Spleen (tissue), 11 donors: ENCODE data around the gene THSD4. TPM values are rescaled to one million over a fixed set of nuclear protein-coding genes. Genes with fewer than 3 reads are reported as not detected.

Experiments used
- DNase-seq: peaks from one replicate; pipeline ENCODE4 v3.0.0-alpha.2; 2020
- H3K27ac ChIP-seq, 8 donors: fragments of 200-600 bp; sonication (generic) in 7 of 8; 1 replicate in 4 of 8; 2 replicates in 4 of 8; pipeline versions ENCODE4 v1.5.0 to v1.8.0; 2016 to 2021; ENCODE audit warnings: inconsistent platforms in 4 of 8, mild to moderate bottlenecking in 4 of 8, moderate library complexity in 1 of 8
- H3K27me3 ChIP-seq, 7 donors: fragments of 200-600 bp; sonication (generic) in 6 of 7; replicated peaks in 1 of 7; 1 replicate in 4 of 7; 2 replicates in 3 of 7; pipeline versions ENCODE4 v1.5.0 to v1.8.0; 2016 to 2021; ENCODE audit warnings: inconsistent platforms in 3 of 7, mild to moderate bottlenecking in 1 of 7
- H3K36me3 ChIP-seq, 6 donors: fragments of 200-600 bp; sonication (generic) in 5 of 6; 1 replicate in 4 of 6; 2 replicates in 2 of 6; pipeline versions ENCODE4 v1.5.0 to v1.8.0; 2016 to 2021; ENCODE audit warnings: inconsistent platforms in 2 of 6
- H3K4me1 ChIP-seq, 6 donors: fragments of 200-600 bp; sonication (generic) in 5 of 6; 1 replicate in 3 of 6; 2 replicates in 3 of 6; pipeline versions ENCODE4 v1.5.0 to v1.8.0; 2016 to 2021; ENCODE audit warnings: inconsistent platforms in 3 of 6
- H3K4me3 ChIP-seq, 8 donors: fragments of 200-600 bp; sonication (generic) in 7 of 8; 1 replicate in 4 of 8; 2 replicates in 4 of 8; pipeline versions ENCODE4 v1.5.0 to v1.8.0; 2016 to 2021; ENCODE audit warnings: inconsistent platforms in 4 of 8, mild to moderate bottlenecking in 4 of 8, moderate library complexity in 2 of 8
- H3K9me3 ChIP-seq, 8 donors: fragments of 200-600 bp; sonication (generic) in 7 of 8; 1 replicate in 4 of 8; 2 replicates in 4 of 8; pipeline versions ENCODE4 v1.5.0 to v1.8.0; 2016 to 2021; ENCODE audit warnings: inconsistent platforms in 4 of 8
- POLR2A ChIP-seq, 3 donors: fragments of 450-650 bp; IDR thresholded peaks; one replicate each; pipeline ENCODE4 v1.5.1; 2017; ENCODE audit warnings: antibody characterized with exemption in 3 of 3, mild to moderate bottlenecking in 1 of 3
- POLR2AphosphoS5 ChIP-seq, 3 donors: sonication (generic); formaldehyde crosslinking; IDR thresholded peaks; one replicate each; pipeline ENCODE4 v1.5.1; 2017; ENCODE audit warnings: antibody characterized with exemption in 3 of 3
- WGBS, 5 donors: extraction: QIAGEN DNeasy Blood & Tissue Kit in 3 of 5; methylation state at CpG; one replicate each; pipeline versions ENCODE4 v1.1.5 to v1.1.7; 2013 to 2018; 5-methylcytosine and 5-hydroxymethylcytosine counted together
- intact Hi-C: fragments of 100-400 bp; cut with DNase I; formaldehyde crosslinking; loops from one replicate; pipeline ENCODE4 v1.15.0; 2023; ENCODE audit warnings: low total_unique reads
- polyA plus RNA-seq, 3 donors: library from polyadenylated mRNA; stranded (reverse); fragments of 200-250 nt; gene quantifications; one replicate each; pipeline ENCODE4 v1.2.1, GENCODE V29; 2013
- total RNA-seq, 7 donors: library from RNA; depleted of rRNA in 3 of 7; stranded (reverse); fragments of >200 nt in 3 of 7; fragmentation: NEBNext Ultra II Directional in 4 of 7; extraction: Animal tissue kit (Norgen Biotek cat#: 25700) in 4 of 7; gene quantifications; one replicate each; pipeline versions ENCODE4 v1.1.0 to v1.2.1, GENCODE V29; 2016 to 2021
- TF ChIP-seq, protein P1 (sequence below), 11 experiments: fragments of 200-600 bp in 7 of 11; fragments of 450-650 bp in 4 of 11; sonication (generic) in 4 of 11; IDR thresholded peaks in 8 of 11; conservative IDR thresholded peaks in 3 of 11; 1 replicate in 7 of 11; 2 replicates in 4 of 11; pipeline versions ENCODE4 v1.4.0 to v1.8.0; 2016 to 2021; ENCODE audit warnings: antibody characterized with exemption in 11 of 11, inconsistent platforms in 4 of 11, mild to moderate bottlenecking in 1 of 11
- donor health status: healthy with polysubstance abuse.
- donor health status: DM: no; HTN: no; CAD: no; lungs with moderate emphysema.
- donor health status: DM: no; HTN: no; CAD: no.
- donor health status: Bipolar disorder and iron deficiency.
- donor health status: healthy.
- donor health status: DM: no; HTN: no; CAD: no.
- donor health status: DM: yes; HTN: yes; CAD: no.

The THSD4 gene
- total and polyA plus RNA-seq, 10 donors = 0.29 to 11.3 (median 3.4) TPM

DNA sequence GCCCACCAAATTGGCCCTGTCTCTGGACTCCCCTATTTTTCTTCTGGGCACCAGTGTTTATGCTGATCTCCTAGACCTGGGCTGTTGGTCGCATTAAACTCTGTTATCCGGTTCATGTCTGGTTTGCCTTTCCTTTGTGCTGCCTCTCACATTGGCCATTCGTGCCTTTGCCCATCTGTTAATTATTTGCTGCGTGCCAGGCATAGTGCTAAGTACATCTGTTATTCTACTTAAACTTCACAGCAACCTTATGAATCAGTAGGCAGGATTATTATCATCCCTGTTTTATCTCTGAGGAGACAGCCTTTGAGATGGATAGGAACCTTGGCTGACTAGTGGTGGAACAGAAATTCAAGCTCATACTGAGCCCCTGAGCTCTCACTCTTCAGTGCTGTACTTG, 76.0 kb downstream of the THSD4 start:
- no peaks in the 10 kb centered on the region for H3K4me1 ChIP-seq
- TF ChIP-seq POLR2AphosphoS5 (IDR thresholded peaks at IDR 0.05) (no peak), POLR2A (IDR thresholded peaks at IDR 0.05) (no peak)
- TF ChIP-seq, protein P1, sequence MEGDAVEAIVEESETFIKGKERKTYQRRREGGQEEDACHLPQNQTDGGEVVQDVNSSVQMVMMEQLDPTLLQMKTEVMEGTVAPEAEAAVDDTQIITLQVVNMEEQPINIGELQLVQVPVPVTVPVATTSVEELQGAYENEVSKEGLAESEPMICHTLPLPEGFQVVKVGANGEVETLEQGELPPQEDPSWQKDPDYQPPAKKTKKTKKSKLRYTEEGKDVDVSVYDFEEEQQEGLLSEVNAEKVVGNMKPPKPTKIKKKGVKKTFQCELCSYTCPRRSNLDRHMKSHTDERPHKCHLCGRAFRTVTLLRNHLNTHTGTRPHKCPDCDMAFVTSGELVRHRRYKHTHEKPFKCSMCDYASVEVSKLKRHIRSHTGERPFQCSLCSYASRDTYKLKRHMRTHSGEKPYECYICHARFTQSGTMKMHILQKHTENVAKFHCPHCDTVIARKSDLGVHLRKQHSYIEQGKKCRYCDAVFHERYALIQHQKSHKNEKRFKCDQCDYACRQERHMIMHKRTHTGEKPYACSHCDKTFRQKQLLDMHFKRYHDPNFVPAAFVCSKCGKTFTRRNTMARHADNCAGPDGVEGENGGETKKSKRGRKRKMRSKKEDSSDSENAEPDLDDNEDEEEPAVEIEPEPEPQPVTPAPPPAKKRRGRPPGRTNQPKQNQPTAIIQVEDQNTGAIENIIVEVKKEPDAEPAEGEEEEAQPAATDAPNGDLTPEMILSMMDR (IDR thresholded peaks at IDR 0.05 in 8 of 11, conservative IDR thresholded peaks at IDR 0.05 in 3 of 11) = no peak
- H3K36me3 ChIP-seq = no peaks in the 10 kb centered on the region
- 81 to 93% (median 92%) methylated on average over 4 of the region's 4 CpGs for WGBS, 5 donors
- H3K27me3 ChIP-seq = no peaks in the 10 kb centered on the region
- intact Hi-C loops = no loop called here
- H3K4me3 ChIP-seq = no peak overlapping the region
- no peak for DNase-seq
- no peak overlapping the region for H3K27ac ChIP-seq
- H3K9me3 ChIP-seq = no peaks in the 10 kb centered on the region

DNA sequence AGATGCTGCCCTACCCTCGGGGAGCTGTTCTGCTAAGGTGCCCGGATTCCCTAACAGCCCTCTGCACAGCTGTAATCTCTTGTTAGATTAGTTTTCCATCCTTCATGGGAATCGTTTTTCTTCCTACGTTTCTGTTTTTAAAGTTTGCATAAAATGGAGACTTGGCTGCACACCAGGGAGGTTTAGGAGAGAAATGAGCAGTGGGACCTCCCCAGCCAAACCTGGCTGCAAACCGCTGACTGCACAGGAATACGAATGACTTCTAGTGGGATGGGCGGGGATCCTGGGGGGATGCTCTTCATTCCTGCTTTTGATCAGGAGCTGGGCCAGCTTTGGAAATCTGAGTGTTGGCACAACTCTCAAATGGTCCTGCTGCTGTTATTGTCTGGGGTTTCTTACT, 77.5 kb downstream of the THSD4 start:
- DNase-seq = no peak
- TF ChIP-seq POLR2AphosphoS5 (IDR thresholded peaks at IDR 0.05) (no peak), POLR2A (IDR thresholded peaks at IDR 0.05) (no peak)
- TF ChIP-seq, protein P1 (IDR thresholded peaks at IDR 0.05 in 8 of 11, conservative IDR thresholded peaks at IDR 0.05 in 3 of 11) = no peak
- H3K36me3 ChIP-seq = no peaks in the 10 kb centered on the region
- intact Hi-C loops = no loop called here
- H3K27me3 ChIP-seq = no peaks in the 10 kb centered on the region
- no peaks in the 10 kb centered on the region for H3K9me3 ChIP-seq
- no peak overlapping the region for H3K27ac ChIP-seq
- WGBS, 5 donors = 84 to 91% (median 88%) methylated on average over 7 of the region's 7 CpGs
- H3K4me3 ChIP-seq = no peak overlapping the region
- no peaks in the 10 kb centered on the region for H3K4me1 ChIP-seq

- Histone ChIP-seq H3K4me3 (no peak overlapping the region), H3K36me3 (no peaks in the 10 kb centered on the region), H3K27ac (no peak overlapping the region), H3K9me3 (no peaks in the 10 kb centered on the region), H3K27me3 (no peaks in the 10 kb centered on the region), H3K4me1 (no peaks in the 10 kb centered on the region)
- no peak for DNase-seq
- 70 to 83% (median 77%) methylated on average over 6 of the region's 6 CpGs for WGBS, 5 donors
- TF ChIP-seq POLR2A (IDR thresholded peaks at IDR 0.05) (no peak), POLR2AphosphoS5 (IDR thresholded peaks at IDR 0.05) (no peak)
- TF ChIP-seq, protein P1 (IDR thresholded peaks at IDR 0.05 in 8 of 11, conservative IDR thresholded peaks at IDR 0.05 in 3 of 11) = no peak
- intact Hi-C loops = no loop called here
These were observed 79.0 kb downstream of the THSD4 start for GRCh38 chr15:71194286-71194685.

GRCh38 chr15:71195242-71195641, 80.0 kb downstream of the THSD4 start:
- Histone ChIP-seq H3K27me3 (no peaks in the 10 kb centered on the region), H3K4me1 (no peaks in the 10 kb centered on the region), H3K27ac (no peak overlapping the region), H3K9me3 (no peaks in the 10 kb centered on the region), H3K4me3 (no peak overlapping the region), H3K36me3 (no peaks in the 10 kb centered on the region)
- TF ChIP-seq POLR2A (IDR thresholded peaks at IDR 0.05) (no peak), POLR2AphosphoS5 (IDR thresholded peaks at IDR 0.05) (no peak)
- TF ChIP-seq, protein P1 (IDR thresholded peaks at IDR 0.05 in 8 of 11, conservative IDR thresholded peaks at IDR 0.05 in 3 of 11) = no peak
- DNase-seq = no peak
- WGBS, 5 donors = 65 to 85% (median 76%) methylated on average over 1 of the region's 1 CpG
- intact Hi-C loops = no loop called here
